Measurements from ENCODE around the gene SHH.
A peak's percentile ranks its signal among the peaks of the same experiment; 100 is the strongest.

Gene SHH

DNA sequence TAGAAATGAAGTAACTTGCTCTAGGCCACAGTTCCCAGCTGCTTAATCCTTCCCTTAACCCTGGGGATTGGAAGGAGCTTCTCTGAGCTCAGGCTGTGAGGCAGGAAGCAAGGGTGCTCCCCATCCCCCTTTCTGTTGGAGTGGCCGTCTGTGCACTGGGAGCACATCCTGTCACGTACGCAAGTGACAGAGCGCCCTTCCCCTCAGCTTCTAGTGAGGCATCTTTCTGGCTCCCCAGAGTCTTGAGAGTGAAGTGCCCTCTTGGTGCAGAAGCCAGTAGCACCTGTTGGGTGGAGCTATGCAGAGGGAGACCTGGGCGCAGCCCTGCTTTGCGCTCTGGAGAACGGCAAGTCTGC is 47.8 kb downstream of the SHH start:
- no peak for DNase-seq (ENCODE audit: low spot score)

DNA sequence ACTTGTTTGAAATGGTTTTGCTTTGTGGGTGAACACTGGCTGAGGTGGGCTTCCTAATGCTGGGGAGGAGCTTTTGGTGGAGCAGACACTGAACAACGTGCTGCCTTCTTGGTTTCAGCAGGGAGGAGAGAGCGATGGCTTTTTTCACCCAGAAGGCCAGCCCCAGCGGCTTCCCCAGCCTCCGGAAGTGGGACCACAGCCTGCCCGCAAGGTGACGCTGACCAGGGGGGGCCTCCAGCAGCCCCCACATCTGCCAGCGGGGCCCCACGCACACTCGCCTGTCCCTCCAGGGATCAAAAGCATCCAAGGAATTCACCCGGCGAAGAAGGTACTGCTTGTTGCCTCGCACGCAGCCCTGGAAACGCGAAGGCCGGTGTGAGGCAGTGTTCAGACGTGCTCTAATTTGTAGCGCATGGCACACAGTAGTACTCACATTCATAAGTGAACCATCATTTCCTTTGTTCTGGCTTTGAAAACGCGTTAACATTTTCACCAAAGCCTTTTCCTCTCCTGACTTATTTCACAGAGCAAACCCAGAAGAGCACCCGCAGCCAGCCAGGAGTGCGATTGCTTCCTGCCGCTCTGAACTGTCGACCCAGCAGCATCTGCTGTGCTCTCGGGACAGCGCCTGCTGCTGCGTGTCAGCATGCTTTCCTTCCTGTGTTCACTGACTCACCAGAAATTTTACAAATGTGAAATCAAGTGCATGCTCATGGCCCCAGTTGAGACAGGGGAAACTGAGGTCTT is 48.4 kb downstream of the SHH start:
- DNase-seq (ENCODE audit: low spot score), result no peak

DNA sequence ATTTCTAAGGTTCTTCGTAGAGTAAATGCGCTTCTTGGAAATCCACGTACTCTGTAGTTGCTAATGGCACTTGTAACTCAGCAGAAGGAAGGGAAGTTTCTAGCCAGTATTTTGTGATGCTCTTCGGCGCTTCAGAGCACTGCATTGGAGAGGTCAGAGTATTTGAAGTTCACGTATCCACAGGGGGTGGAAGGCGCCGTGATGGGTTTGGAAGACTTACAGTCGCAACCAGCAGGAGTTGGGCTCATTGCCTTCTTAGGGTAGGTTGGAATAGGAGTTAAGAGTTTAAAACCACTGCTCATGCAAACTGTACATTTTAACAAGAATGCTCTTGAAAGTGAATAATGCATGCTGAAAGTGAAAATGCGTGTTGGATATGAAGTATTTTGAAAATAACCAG is 49.1 kb downstream of the SHH start:
- DNase-seq (ENCODE audit: low spot score), result no peak

DNA sequence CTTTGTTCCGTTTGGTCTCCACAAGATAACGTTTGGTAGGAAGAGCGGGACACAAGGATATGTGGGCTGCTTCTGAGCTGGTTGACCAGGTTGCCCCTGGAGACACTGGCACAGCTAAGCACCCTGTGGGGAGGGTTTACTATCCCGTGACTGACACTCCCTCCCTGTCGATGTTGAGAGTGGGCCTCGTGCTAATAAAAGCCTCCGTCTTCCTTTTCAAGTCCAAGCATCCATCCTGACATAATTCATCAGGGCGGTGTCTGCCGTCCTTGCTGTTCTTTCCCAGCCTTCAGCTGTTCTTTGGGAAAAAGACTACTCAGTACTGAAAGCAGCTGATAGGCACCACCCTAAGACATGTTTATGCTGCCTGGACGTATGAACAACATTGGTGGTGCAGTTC is 49.6 kb downstream of the SHH start:
- no peak for DNase-seq (ENCODE audit: low spot score)

DNA sequence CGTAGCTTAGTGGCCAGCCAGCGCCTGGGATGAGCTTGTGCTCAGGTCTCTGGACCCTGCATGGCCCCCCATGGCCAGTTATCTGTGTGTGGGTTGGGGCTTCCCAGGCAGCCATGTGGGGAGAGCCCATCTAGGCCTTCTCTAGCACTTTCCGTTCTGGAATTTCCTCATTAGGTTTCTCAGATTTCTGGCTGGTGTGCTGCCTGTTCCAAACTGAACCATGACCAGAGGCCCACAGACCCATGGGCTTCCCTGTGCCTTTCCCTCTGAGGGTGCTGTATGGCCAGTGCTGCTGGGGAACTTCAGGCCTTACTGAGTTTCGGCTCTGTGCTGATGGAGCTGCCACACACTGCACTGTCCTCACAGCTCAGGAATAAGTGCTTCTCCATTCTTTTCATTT is 50.2 kb downstream of the SHH start:
- DNase-seq (ENCODE audit: low spot score), result no peak

DNA sequence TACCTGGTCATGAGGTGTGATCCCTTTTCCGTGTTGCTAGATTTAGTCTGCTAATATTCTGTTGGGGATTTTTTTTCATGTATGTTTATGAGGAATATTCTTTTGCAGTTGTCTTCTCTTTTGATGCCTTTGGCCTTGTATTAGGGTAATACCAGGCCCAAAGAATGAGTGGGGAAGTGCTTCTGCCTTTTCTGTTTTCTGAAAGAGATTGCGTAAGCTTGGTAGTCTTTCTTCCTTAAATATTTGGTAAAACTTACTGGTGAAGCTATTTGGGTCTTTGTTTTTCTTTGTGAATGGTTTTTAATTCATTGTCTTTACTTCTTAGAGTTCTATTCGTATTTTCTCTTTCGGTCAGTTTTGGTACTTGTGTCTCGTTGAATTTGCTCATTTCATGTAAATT is 51.1 kb downstream of the SHH start:
- DNase-seq (ENCODE audit: low spot score), result no peak

DNA sequence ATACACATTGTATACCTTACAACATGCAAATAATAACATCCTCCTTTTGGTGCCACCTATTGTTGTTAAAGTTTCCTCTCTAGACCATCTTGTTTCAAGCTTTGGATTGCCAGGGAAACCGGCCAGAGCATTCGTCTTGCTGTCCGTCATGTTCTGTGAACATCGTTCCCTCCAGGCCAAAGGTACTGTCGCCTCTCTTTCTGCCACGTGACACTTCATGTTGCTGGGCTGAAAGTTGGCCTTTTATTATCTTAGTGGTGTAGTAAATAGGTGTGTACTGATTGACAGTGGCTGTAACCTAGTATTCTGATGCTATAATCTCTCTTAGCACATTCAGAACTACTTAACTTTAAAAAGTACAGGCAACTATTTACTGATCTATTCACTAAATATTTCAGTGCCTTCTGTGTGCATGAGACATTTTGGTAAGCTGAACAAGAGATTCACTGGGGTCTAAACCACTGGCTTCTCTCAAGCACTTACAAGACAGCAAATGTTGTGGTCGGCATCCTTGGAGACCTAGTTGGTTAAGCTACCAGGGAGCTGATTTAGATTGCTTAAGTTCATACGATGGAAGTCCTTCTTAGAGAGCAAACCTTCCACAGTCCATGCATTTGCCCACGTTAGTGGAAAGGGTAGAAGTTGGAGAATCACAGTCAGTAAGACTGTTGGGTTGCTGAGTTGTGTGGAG is 52.4 kb downstream of the SHH start:
- no peak for DNase-seq (ENCODE audit: low spot score)

DNA sequence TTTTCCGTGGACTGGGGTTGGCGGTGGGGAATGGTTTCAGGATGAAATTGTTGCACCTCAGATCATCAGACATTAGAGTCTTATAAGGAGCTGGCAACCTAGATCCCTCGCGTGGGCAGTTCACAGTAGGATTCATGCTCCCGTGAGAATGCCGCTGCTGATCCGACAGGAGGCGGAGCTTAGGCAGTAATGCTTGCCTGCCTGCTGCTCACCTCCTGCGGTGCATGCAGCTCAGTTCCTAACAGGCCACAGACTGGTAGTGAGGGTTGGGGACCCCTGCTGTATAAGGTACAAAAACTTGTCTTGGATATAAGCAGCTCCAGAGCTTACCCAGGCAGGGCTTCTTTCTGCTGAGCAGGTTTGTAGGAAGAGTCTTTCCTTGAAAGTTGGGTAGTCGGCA is 53.9 kb downstream of the SHH start:
- no peak for DNase-seq (ENCODE audit: low spot score)

DNA sequence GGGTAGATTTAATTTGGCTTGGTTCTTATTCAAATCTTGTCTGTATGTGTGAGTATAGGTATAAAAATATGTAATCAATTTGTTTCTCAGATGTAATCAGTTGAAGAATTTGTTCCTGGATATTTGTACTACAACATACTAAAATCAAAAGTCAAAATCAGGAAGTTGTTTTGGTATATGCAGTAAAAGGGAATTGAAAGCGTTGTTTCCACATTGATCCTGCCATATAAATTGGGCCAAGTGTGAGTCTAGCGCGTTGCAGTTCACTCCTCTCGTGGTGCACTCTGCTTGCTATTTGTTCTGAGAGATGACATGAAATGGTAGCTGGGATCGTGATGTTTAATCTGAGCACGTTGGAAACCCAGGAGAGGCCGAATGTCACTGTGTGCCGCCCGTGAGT is 55.9 kb downstream of the SHH start:
- no peak for DNase-seq (ENCODE audit: low spot score)

DNA sequence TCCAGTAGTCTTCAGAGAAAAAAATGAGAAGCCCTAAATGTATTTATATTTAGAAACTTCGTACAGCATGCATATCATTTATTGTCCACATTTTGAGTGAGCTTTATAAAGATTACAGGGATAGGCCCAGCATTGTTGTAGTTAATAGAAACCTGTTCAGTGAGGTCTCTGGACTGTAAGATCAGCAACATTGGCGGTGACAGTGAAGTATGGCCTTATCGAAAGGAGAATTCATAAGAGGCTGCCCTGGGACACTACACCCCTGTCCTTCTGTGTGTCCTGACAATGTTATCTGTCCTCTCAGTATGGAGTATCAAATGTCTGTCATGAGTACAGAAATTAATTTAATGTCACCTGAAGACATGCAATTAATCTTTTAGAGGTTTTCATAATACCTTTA is 57.2 kb downstream of the SHH start:
- no peak for DNase-seq (ENCODE audit: low spot score)

DNA sequence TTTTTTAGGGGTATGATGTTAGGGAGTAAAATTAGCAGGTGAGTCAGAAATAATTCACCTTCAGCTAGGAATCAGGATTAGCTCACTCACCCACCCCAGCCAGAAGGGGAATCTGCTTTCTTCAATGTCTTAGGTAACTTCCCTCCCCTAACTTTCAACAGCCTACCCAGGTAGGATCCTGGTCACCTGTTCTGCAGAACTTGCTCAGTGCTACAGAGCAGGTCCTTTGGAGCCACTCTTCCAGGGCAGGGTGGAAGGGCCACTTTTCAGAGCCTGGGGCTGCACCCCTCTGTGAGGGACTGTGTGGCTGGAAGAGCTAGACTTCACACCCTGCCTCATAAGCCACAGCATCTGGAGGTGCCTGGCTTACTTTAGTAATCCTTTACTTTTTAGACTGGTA is 58.1 kb downstream of the SHH start:
- peak; percentile 26 for DNase-seq (ENCODE audit: low spot score)

DNA sequence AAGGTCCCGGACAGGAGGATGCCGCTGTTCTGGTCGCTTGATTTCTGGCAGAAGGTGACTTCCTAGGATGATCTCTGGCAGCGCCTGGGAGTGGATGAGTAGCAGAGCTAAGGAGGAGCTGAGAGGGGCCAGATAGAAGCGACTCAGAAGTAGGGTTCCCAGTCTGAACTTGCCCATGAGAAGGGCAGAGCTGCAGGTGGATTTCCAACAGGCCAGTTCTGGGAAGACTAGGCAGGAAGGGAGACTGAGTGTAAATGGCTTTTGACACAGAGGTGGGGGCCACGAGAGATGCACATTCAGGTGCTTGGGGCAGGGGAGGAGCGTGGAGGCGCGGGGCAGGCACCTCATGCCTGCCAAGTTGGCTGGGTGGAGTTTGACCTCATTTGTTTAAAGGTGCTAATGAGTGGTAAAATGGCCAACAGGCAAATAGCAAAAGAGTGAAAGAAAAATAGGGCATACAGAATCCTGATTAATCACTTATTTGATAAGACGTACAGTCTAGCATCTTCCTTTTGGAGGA is 58.8 kb downstream of the SHH start:
- DNase-seq (ENCODE audit: low spot score), result peak; percentile 12

DNA sequence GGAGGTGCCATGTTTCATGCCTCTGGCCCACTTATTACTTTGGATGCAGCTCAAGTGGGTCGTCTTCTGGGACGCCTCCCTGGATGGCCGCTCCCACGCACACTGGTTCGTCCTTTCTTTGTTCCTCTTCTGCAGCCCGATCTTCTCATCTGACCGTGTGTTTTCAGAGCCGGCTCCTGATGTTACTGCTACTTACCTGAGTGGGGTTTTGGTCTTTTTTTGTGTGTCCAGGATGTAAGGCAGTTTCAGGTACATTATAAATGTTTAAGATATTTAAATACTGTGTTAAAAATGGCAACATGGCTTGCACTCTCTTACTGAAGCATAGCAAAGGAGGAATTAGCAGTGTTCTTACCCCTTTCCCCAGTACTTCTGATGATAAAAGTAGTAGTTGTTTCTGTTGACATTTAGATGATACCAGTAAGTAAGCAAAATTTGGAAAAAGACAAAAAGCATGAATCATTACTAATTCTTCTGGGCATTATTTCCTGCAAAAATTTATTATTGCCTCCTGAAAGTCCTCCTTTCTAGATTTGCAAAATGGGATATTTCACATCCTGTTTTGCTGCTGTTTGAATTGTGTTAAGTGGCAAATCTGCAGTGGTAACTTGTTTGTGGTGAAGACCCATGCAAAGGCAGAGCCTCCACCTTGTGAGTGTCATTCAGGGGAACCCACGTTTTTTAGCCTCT is 59.4 kb downstream of the SHH start:
- no peak for DNase-seq (ENCODE audit: low spot score)

DNA sequence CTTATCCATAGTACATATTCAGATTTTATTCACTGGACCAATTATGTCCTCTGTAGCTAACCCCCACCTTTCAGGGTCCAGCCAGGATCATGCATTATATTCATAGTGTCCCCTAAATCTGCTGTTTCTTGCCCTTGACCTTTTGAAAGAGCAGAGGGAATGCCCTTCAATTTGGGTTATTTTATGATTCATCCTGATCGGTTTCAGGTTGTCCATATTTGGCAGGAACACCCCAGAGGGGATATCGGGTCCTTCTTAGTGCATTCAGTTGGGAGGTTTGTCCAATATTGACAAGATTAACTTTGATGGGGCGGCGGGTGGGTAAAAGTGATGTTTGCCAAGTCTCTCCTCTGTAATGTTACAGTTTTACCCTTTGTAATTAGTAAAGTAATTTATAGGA is 60.9 kb downstream of the SHH start:
- no peak for DNase-seq (ENCODE audit: low spot score)

DNA sequence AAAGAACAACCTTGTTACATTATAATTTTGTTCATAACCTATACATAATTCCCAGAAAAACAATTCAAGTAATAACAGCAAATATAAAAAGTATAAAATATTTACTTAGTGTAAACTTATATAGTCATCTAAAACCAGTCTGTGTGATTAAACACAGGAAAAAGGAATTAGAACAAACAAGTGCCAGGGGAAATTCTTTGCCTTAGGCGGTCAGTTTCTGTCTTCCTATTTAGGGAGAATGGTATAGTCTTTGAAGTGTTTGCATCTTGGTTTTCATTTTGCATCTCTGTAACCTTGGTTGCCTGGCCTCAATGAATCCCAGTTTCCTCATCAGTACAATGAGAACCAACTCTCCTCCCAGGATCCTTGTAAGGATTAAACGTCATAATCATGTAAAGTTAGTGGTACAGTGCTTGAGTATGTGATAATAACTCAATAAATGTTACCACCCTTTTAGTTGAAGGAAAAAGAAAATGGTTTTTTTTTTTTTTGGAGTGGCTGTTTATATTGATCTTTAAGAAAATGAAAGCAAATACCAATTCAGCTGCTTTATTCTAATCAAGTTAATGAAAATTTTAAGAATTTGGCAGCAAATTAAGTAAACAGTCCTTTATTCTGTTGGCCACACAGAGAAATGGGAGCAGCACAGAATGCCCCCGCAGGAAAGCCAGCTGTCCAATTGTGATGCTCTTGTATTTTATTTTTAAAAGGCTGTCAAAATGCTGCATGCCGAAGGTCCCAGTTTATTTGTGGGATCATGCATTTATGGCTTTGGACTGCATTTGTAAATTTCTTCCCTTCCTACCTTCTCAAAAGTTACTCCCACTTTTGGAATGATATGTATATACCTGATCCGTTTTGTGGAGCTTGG is 61.8 kb downstream of the SHH start:
- no peak for DNase-seq (ENCODE audit: low spot score)
